Activated naive CD4-positive, alpha-beta T cell treated with anti-CD3 and anti-CD28 coated beads for 36 hours (primary cell): ENCODE measurements around the gene NOMO2. TPM values are rescaled to one million over a fixed set of nuclear protein-coding genes. Genes with fewer than 3 reads are reported as not detected.
"Not testable (repeated sequence)": the region's sequence is repeated elsewhere in the genome, so short reads cannot be mapped to it uniquely, and the experiment has no call there.

Experiments used
- CTCF ChIA-PET: fragments of 350-600 bp; sonication (Branson Sonifier 250); formaldehyde crosslinking; loops from one replicate; lab custom pipeline; 2021; ENCODE audit warnings: antibody characterized with exemption; lab: Charles Lee
- DNase-seq: peaks from one replicate; pipeline ENCODE4 v3.0.0-alpha.2; 2020
- H3K27ac Mint-ChIP-seq: one replicate; pipeline ENCODE4 v1.8.0; 2021; ENCODE audit warnings: mild to moderate bottlenecking, mixed read lengths
- H3K27me3 Mint-ChIP-seq: one replicate; pipeline ENCODE4 v1.8.0; 2021; ENCODE audit warnings: low read depth, mixed read lengths
- H3K36me3 Mint-ChIP-seq: one replicate; pipeline ENCODE4 v1.8.0; 2021; ENCODE audit warnings: low read depth, mixed read lengths
- H3K4me1 Mint-ChIP-seq: one replicate; pipeline ENCODE4 v1.8.0; 2021; ENCODE audit warnings: low read depth, mixed read lengths
- H3K4me3 Mint-ChIP-seq: one replicate; pipeline ENCODE4 v1.8.0; 2021; ENCODE audit warnings: mild to moderate bottlenecking, moderate library complexity, mixed read lengths
- H3K9me3 Mint-ChIP-seq: one replicate; pipeline ENCODE4 v1.8.0; 2021; ENCODE audit warnings: mixed read lengths
- intact Hi-C: fragments of 100-400 bp; cut with micrococcal nuclease; formaldehyde crosslinking; loops from one replicate; pipeline ENCODE4 v1.15.1; 2023
- total RNA-seq, 2 experiments: library from RNA; stranded (reverse); gene quantifications; one replicate each; pipeline ENCODE4 v1.2.3, GENCODE V29; 2021

Gene NOMO2
- total RNA-seq, result 10 to 100 TPM; 54.6 to 72.9 TPM

GRCh38 chr16:18561727-18562314, at the start of gene NOMO2:
NOMO2 (minus strand) TSS chr16:18562097; CDS start chr16:18562040, 57 bp downstream.
- intact Hi-C loops, CTCF ChIA-PET, H3K27ac Mint-ChIP-seq: not testable (repeated sequence)

GRCh38 chr16:18610147-18610803, 48.4 kb upstream of the NOMO2 start:
- intact Hi-C loops, H3K4me1 Mint-ChIP-seq, H3K36me3 Mint-ChIP-seq, DNase-seq, H3K9me3 Mint-ChIP-seq, CTCF ChIA-PET, H3K4me3 Mint-ChIP-seq, H3K27me3 Mint-ChIP-seq, H3K27ac Mint-ChIP-seq: not testable (repeated sequence)

More at GRCh38 chr16:18561727-18562314, at the start of gene NOMO2:
- peaks cover 14% of the 10 kb centered on the region for H3K4me1 Mint-ChIP-seq
- H3K36me3 Mint-ChIP-seq, H3K27me3 Mint-ChIP-seq, H3K9me3 Mint-ChIP-seq: not testable (repeated sequence)
- H3K4me3 Mint-ChIP-seq, result peak within 1 kb of the TSS; percentile 46
- DNase-seq, result peak; percentile 92

- H3K27me3 Mint-ChIP-seq, H3K36me3 Mint-ChIP-seq, H3K4me1 Mint-ChIP-seq, H3K27ac Mint-ChIP-seq, CTCF ChIA-PET, H3K4me3 Mint-ChIP-seq, H3K9me3 Mint-ChIP-seq, DNase-seq, intact Hi-C loops: not testable (repeated sequence)
These were observed 46.4 kb upstream of the NOMO2 start for GRCh38 chr16:18608271-18608670.

- H3K36me3 Mint-ChIP-seq, CTCF ChIA-PET, H3K4me3 Mint-ChIP-seq, H3K27me3 Mint-ChIP-seq, DNase-seq, intact Hi-C loops, H3K4me1 Mint-ChIP-seq, H3K9me3 Mint-ChIP-seq, H3K27ac Mint-ChIP-seq: not testable (repeated sequence)
These were observed 41.8 kb upstream of the NOMO2 start for GRCh38 chr16:18603572-18604246.

GRCh38 chr16:18598582-18598981, 36.7 kb upstream of the NOMO2 start:
- intact Hi-C loops, H3K27me3 Mint-ChIP-seq, H3K4me3 Mint-ChIP-seq, H3K4me1 Mint-ChIP-seq, H3K9me3 Mint-ChIP-seq, H3K27ac Mint-ChIP-seq, H3K36me3 Mint-ChIP-seq, DNase-seq, CTCF ChIA-PET: not testable (repeated sequence)

- CTCF ChIA-PET, H3K27me3 Mint-ChIP-seq, H3K4me3 Mint-ChIP-seq, DNase-seq, H3K9me3 Mint-ChIP-seq, intact Hi-C loops, H3K27ac Mint-ChIP-seq, H3K4me1 Mint-ChIP-seq, H3K36me3 Mint-ChIP-seq: not testable (repeated sequence)
These were observed 35.8 kb upstream of the NOMO2 start for GRCh38 chr16:18597734-18598133.

GRCh38 chr16:18597319-18597718, 35.4 kb upstream of the NOMO2 start:
- CTCF ChIA-PET, H3K27me3 Mint-ChIP-seq, DNase-seq, intact Hi-C loops, H3K9me3 Mint-ChIP-seq, H3K4me1 Mint-ChIP-seq, H3K36me3 Mint-ChIP-seq, H3K4me3 Mint-ChIP-seq, H3K27ac Mint-ChIP-seq: not testable (repeated sequence)

- CTCF ChIA-PET, H3K9me3 Mint-ChIP-seq, DNase-seq, H3K36me3 Mint-ChIP-seq, H3K27me3 Mint-ChIP-seq, H3K4me1 Mint-ChIP-seq, H3K4me3 Mint-ChIP-seq, H3K27ac Mint-ChIP-seq, intact Hi-C loops: not testable (repeated sequence)
These were observed 33.9 kb upstream of the NOMO2 start for GRCh38 chr16:18595796-18596195.

GRCh38 chr16:18594880-18595279, 33.0 kb upstream of the NOMO2 start:
- intact Hi-C loops, H3K36me3 Mint-ChIP-seq, H3K9me3 Mint-ChIP-seq, H3K4me1 Mint-ChIP-seq, CTCF ChIA-PET, H3K27me3 Mint-ChIP-seq, H3K27ac Mint-ChIP-seq, H3K4me3 Mint-ChIP-seq: not testable (repeated sequence)
- peak; percentile 6 for DNase-seq

- H3K36me3 Mint-ChIP-seq, CTCF ChIA-PET, H3K4me3 Mint-ChIP-seq, DNase-seq, H3K27me3 Mint-ChIP-seq, H3K4me1 Mint-ChIP-seq, intact Hi-C loops, H3K27ac Mint-ChIP-seq, H3K9me3 Mint-ChIP-seq: not testable (repeated sequence)
These were observed 32.0 kb upstream of the NOMO2 start for GRCh38 chr16:18593904-18594303.

- intact Hi-C loops, DNase-seq, H3K9me3 Mint-ChIP-seq, H3K4me1 Mint-ChIP-seq, H3K4me3 Mint-ChIP-seq, H3K27me3 Mint-ChIP-seq, H3K36me3 Mint-ChIP-seq, H3K27ac Mint-ChIP-seq, CTCF ChIA-PET: not testable (repeated sequence)
These were observed 31.1 kb upstream of the NOMO2 start for GRCh38 chr16:18592982-18593381.

- H3K27ac Mint-ChIP-seq, H3K9me3 Mint-ChIP-seq, intact Hi-C loops, H3K4me1 Mint-ChIP-seq, H3K36me3 Mint-ChIP-seq, H3K27me3 Mint-ChIP-seq, CTCF ChIA-PET, H3K4me3 Mint-ChIP-seq: not testable (repeated sequence)
- DNase-seq, result peak; percentile 18
These were observed 30.0 kb upstream of the NOMO2 start for GRCh38 chr16:18591908-18592307.

GRCh38 chr16:18591441-18591840, 29.5 kb upstream of the NOMO2 start:
- DNase-seq, H3K4me1 Mint-ChIP-seq, H3K27ac Mint-ChIP-seq, H3K27me3 Mint-ChIP-seq, H3K36me3 Mint-ChIP-seq, CTCF ChIA-PET, intact Hi-C loops, H3K9me3 Mint-ChIP-seq, H3K4me3 Mint-ChIP-seq: not testable (repeated sequence)
